Measurements from ENCODE around the gene EHMT2.

- TF ChIP-seq CTCF (conservative IDR thresholded peaks at IDR 0.05 in 1 of 2, IDR thresholded peaks at IDR 0.05 in 1 of 2; ENCODE audit: extremely low read depth in 1 of 2, insufficient read depth in 1 of 2, low read depth in 1 of 2, low read length in 2 of 2) (no peak), EZH2 (IDR thresholded peaks at IDR 0.05; ENCODE audit: borderline replicate concordance, low read length) (no peak)
These were observed 49.7 kb upstream of the EHMT2 start for GRCh38 chr6:31947070-31947675.
